ENCODE measurements around the gene CD300C.

Gene CD300C

DNA sequence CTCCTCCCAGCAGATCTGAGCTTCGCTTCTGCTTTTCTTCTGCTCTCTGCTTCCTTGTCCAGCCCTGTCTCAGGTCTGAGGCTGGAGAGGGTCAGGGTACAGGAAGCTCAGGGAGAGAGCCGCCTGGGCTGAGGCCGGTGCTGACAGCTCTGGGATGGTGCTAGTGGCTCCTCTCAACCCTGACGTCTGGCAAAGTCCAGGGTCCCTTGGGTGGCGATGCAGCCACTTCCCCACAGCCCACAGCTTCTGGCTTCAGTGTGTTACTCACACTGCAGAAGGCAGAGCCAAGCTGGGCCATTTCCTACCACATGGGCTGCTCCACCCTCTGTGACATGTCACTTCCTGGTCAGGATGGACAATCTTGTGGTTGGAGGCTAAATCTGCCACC is at the start of gene CD300C:
CD300C (minus strand) TSS at position 273 of the 388 bp plus-strand sequence. CDS start 333 bp downstream, outside the sequence.
- no peaks in the 10 kb centered on the region; the same call in 1 of the 2 replicates for H3K27me3 ChIP-seq (ENCODE audit: control insufficient read depth, insufficient read depth, low read length)
- no peak within 1 kb of the TSS for H3K4me3 ChIP-seq (ENCODE audit: low read depth, low read length)
- H3K9me3 ChIP-seq (ENCODE audit: control insufficient read depth, insufficient read depth, low read depth, low read length) = no peaks in the 10 kb centered on the region
- H3K9ac ChIP-seq (ENCODE audit: low read length) = no peak within 1 kb of the TSS
- H3K27ac ChIP-seq (ENCODE audit: low read depth, low read length) = no peak within 1 kb of the TSS
- H3K4me1 ChIP-seq (ENCODE audit: control insufficient read depth, insufficient read depth, low read length) = no peaks in the 10 kb centered on the region
- H3K36me3 ChIP-seq (ENCODE audit: control insufficient read depth, insufficient read depth, low read length) = no peaks in the 10 kb centered on the region

DNA sequence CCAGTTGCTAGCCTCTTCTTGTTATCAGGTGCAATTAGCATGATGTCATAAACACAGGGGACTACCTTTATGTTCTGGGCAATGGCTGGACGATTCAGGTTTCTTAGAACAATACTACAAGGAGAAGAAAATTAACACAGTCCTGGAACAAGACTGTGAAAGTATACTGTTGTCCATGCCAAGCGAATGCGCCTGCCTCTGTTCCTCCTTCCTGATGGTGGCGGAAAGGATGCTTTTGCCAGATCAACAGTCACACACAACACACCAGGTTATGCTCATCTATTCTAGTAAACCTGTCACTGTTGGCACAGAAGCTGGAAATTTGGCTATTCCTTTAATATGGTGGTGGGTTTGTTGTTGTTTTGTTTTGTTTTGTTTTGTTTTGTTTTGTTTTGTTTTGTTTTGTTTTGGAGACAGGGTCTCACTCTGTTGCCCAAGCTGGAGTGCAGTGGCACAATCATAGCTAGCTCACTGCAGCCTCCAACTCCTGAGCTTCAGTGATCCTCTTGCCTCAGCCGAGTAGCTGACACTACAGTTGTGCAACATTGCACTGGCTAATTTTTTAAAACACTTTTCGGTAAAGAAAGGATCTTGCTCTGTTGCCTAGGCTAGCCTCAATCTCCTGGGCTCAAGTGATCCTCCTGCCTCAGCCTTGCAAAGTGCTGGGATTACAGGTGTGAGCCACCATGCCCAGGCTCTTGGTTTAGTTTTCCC is 49.3 kb upstream of the CD300C start:
- Histone ChIP-seq H3K27me3 (ENCODE audit: control insufficient read depth, insufficient read depth, low read length) (peaks cover 28% of the 10 kb centered on the region), H3K36me3 (ENCODE audit: control insufficient read depth, insufficient read depth, low read length) (no peaks in the 10 kb centered on the region), H3K4me3 (ENCODE audit: low read depth, low read length) (no peak overlapping the region), H3K9me3 (ENCODE audit: control insufficient read depth, insufficient read depth, low read depth, low read length) (no peaks in the 10 kb centered on the region), H3K27ac (ENCODE audit: low read depth, low read length) (no peak overlapping the region), H3K4me1 (ENCODE audit: control insufficient read depth, insufficient read depth, low read length) (no peaks in the 10 kb centered on the region), H3K9ac (ENCODE audit: low read length) (no peak overlapping the region)

DNA sequence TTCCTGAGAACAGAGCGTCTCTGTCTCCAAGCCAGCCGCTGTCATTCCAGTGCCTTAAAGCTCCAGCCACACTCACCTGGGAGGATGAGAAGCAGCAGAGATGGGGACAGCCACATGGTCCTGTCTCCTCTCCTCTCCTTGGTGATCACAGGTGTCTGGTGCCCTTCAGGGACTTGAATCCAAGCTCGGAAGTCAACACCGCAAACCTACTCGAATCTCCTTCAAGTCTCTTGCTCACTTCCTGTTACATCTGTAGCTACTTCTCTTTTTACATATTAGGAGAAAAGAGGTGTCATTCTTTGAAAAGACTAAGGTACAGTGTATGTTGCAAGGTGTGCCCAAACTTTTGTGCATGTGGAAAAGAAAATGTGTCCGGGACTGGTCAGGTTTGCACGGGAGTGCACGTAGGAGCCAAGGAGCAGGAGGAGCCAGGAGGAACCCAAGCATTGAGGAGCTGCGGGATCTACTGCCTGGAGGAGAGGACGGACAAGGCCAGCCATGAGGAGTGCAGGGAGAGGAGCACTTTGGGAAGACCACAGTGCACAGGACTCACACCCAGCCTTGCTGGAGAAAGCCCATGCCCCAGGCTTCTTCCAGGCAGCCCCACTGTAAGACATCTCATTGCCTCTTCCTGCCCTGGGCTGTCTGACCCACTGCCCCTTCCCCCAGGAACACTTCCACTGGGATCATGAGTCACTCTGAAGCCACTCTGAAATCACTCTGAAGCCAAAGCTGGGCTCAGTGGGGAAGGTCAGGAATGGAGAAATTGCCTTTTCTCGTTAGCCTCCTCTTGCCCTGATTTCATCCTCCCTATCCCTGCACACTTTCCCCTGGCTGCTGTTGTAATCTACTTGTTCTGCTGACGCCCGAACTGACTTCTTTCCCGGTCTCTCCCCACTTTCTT is 46.4 kb upstream of the CD300C start, which contains the start of gene CD300LD:
CD300LD (minus strand) TSS at position 197 of the 904 bp plus-strand sequence; CDS start at position 116, 81 bp downstream.
- H3K4me1 ChIP-seq (ENCODE audit: control insufficient read depth, insufficient read depth, low read length) = no peaks in the 10 kb centered on the region
- H3K27ac ChIP-seq (ENCODE audit: low read depth, low read length) = no peak within 1 kb of the TSS
- no peaks in the 10 kb centered on the region for H3K36me3 ChIP-seq (ENCODE audit: control insufficient read depth, insufficient read depth, low read length)
- H3K4me3 ChIP-seq (ENCODE audit: low read depth, low read length) = no peak within 1 kb of the TSS
- no peak within 1 kb of the TSS for H3K9ac ChIP-seq (ENCODE audit: low read length)
- peaks cover 24% of the 10 kb centered on the region for H3K27me3 ChIP-seq (ENCODE audit: control insufficient read depth, insufficient read depth, low read length)
- no peaks in the 10 kb centered on the region for H3K9me3 ChIP-seq (ENCODE audit: control insufficient read depth, insufficient read depth, low read depth, low read length)

DNA sequence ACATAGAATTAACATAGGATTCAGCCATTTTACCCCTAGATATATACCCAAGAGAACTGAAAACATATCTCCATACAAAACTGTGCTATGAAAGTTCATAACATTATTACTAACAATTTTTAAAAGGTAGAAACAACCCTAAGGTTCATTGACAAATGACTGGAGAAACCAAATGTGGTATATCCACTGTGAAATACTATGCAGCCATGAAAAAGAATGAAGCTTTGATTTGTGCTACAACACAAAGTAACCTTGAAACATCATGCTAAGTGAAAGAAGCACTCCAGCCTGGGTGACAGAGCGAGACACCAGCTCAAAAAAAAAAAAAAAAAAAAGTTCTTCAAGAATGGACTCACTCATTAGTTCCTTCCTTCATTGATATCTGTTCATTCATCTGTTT is 45.6 kb upstream of the CD300C start:
- H3K36me3 ChIP-seq (ENCODE audit: control insufficient read depth, insufficient read depth, low read length) = no peaks in the 10 kb centered on the region
- H3K27me3 ChIP-seq (ENCODE audit: control insufficient read depth, insufficient read depth, low read length) = peaks cover 19% of the 10 kb centered on the region
- H3K9ac ChIP-seq (ENCODE audit: low read length) = no peak overlapping the region
- H3K27ac ChIP-seq (ENCODE audit: low read depth, low read length) = no peak overlapping the region
- no peak overlapping the region for H3K4me3 ChIP-seq (ENCODE audit: low read depth, low read length)
- H3K9me3 ChIP-seq (ENCODE audit: control insufficient read depth, insufficient read depth, low read depth, low read length) = no peaks in the 10 kb centered on the region
- no peaks in the 10 kb centered on the region for H3K4me1 ChIP-seq (ENCODE audit: control insufficient read depth, insufficient read depth, low read length)

DNA sequence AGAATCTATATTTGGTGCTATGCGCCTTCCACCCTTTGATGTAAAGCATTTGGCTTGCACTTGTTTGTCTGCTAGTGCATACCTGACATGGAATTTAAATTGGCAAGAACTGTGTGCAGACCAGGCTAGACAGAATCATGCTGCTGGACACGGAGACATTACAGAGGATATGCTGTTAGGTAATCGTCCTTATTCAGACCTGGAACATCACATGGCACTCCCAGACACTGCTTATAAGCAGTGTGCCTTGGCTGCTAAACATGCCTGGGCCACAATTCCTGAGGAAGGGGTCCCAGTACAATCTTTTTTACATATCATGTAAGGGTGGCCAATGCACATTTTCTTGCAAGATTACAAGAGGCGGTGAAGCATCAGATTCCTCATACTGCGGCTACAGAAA is 39.8 kb upstream of the CD300C start:
- Histone ChIP-seq H3K9ac (ENCODE audit: low read length) (no peak overlapping the region), H3K4me1 (ENCODE audit: control insufficient read depth, insufficient read depth, low read length) (no peaks in the 10 kb centered on the region), H3K27ac (ENCODE audit: low read depth, low read length) (no peak overlapping the region), H3K36me3 (ENCODE audit: control insufficient read depth, insufficient read depth, low read length) (no peaks in the 10 kb centered on the region), H3K9me3 (ENCODE audit: control insufficient read depth, insufficient read depth, low read depth, low read length) (0 out of 2 replicates have a peak, but pooled peaks cover 3% of the 10 kb centered on the region), H3K4me3 (ENCODE audit: low read depth, low read length) (no peak overlapping the region), H3K27me3 (ENCODE audit: control insufficient read depth, insufficient read depth, low read length) (peaks cover 2% of the 10 kb centered on the region; the same call in 1 of the 2 replicates)

DNA sequence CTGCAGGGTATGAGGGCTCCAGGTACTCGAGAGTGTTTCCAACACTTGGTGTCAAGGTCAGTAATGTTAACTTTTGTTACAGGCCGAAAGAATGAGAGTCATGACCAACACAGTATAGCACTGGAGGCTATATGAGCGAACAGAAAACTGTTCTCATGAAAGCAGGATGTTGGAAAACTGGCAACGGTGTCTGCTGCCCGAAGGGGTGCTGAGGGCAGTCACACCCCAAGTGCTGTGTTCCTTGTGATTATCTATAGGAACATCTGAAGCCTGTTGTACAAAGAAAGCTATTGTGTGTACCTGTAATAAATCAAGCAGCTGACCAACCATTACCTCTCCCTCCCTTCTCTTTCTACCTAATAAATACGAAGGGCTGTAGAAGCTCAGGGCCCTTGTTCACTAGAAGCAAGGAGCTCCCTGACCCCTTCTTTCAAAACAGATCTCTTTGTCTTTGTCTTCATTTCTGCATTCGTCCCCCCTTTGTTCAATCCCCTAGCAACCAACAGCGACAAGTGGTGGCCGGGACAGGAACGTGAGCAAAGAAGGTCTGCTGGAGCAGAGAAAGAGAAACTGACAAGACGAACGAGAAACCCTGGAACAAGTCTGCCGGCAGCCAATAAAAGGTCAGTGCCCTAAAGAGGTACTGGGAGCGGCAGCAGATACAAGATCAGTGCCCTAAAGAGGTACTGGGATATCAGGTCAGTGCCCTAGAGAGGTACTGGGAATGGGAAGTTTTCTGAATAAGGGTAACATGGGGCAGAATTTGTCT is 38.6 kb upstream of the CD300C start:
- Histone ChIP-seq H3K4me3 (ENCODE audit: low read depth, low read length) (no peak overlapping the region), H3K4me1 (ENCODE audit: control insufficient read depth, insufficient read depth, low read length) (no peaks in the 10 kb centered on the region), H3K36me3 (ENCODE audit: control insufficient read depth, insufficient read depth, low read length) (no peaks in the 10 kb centered on the region), H3K27me3 (ENCODE audit: control insufficient read depth, insufficient read depth, low read length) (peaks cover under 1% of the 10 kb centered on the region; the same call in 1 of the 2 replicates), H3K27ac (ENCODE audit: low read depth, low read length) (no peak overlapping the region), H3K9me3 (ENCODE audit: control insufficient read depth, insufficient read depth, low read depth, low read length) (0 out of 2 replicates have a peak, but pooled peaks cover 3% of the 10 kb centered on the region), H3K9ac (ENCODE audit: low read length) (no peak overlapping the region)

DNA sequence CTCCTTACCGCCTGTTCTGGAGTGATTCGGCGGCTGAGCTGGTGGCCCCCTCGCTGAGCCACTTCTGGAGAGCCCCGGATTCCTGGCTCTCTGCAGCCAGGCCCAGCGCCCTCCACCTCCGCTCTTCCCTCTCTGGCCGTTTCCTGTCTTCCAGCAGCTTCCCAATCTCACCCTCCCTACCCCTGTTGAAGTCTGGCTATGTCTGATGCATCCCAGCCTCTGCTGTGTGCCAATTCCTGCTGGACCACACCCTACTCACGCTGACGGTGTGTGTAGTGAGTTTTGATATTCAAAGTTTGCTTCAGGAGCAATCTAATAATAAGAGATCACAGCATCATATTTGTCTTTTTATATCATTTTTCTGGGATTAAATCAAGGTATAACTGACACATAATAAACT is 36.7 kb upstream of the CD300C start:
- no peaks in the 10 kb centered on the region for H3K36me3 ChIP-seq (ENCODE audit: control insufficient read depth, insufficient read depth, low read length)
- H3K4me1 ChIP-seq (ENCODE audit: control insufficient read depth, insufficient read depth, low read length) = no peaks in the 10 kb centered on the region
- no peaks in the 10 kb centered on the region; the same call in 1 of the 2 replicates for H3K27me3 ChIP-seq (ENCODE audit: control insufficient read depth, insufficient read depth, low read length)
- no peak overlapping the region for H3K9ac ChIP-seq (ENCODE audit: low read length)
- H3K27ac ChIP-seq (ENCODE audit: low read depth, low read length) = no peak overlapping the region
- H3K4me3 ChIP-seq (ENCODE audit: low read depth, low read length) = no peak overlapping the region
- H3K9me3 ChIP-seq (ENCODE audit: control insufficient read depth, insufficient read depth, low read depth, low read length) = 0 out of 2 replicates have a peak, but pooled peaks cover 3% of the 10 kb centered on the region

DNA sequence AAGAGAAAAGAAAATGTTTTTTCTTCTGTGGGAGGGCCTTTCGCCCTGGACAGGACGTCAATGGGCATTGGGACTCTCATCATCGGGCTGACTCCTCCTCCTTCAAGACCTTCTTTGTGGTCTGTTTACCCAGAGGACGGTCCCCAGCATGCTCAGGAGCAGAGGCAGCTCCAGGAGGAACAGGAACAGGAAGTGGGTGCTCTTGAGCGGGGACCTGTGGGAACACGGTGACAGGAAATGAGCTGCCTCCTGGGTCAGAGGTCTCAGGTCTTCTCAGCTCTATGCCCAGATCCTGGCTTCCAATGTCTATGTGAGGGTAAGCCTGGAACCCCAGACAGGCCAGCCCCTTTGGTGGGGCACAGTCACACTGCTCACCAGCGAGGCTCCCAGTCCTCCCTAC is 34.0 kb upstream of the CD300C start:
- Histone ChIP-seq H3K9ac (ENCODE audit: low read length) (no peak overlapping the region), H3K36me3 (ENCODE audit: control insufficient read depth, insufficient read depth, low read length) (no peaks in the 10 kb centered on the region), H3K4me1 (ENCODE audit: control insufficient read depth, insufficient read depth, low read length) (no peaks in the 10 kb centered on the region), H3K9me3 (ENCODE audit: control insufficient read depth, insufficient read depth, low read depth, low read length) (0 out of 2 replicates have a peak, but pooled peaks cover 3% of the 10 kb centered on the region), H3K27me3 (ENCODE audit: control insufficient read depth, insufficient read depth, low read length) (peaks cover under 1% of the 10 kb centered on the region; the same call in 1 of the 2 replicates), H3K4me3 (ENCODE audit: low read depth, low read length) (no peak overlapping the region), H3K27ac (ENCODE audit: low read depth, low read length) (no peak overlapping the region)

DNA sequence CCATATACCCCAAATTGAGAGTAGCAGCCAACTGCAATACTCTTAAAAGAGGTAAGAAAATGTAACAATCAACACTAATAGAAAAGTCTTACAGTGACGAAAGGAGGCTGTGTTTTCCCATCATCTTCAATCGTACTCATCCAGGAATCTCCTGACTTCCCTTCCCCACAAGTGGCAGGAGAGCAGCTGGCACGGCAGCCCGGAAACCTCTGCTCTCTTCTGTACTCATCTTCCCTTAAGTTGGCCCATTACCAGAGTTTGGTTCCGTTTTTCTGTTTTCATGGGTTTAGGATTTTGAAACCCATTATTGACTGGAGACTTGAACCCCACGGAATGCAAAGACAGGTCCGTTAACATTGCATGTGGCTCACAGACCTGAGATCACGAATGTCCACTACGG is 33.1 kb upstream of the CD300C start:
- H3K27me3 ChIP-seq (ENCODE audit: control insufficient read depth, insufficient read depth, low read length) = peaks cover 9% of the 10 kb centered on the region; the same call in 1 of the 2 replicates

DNA sequence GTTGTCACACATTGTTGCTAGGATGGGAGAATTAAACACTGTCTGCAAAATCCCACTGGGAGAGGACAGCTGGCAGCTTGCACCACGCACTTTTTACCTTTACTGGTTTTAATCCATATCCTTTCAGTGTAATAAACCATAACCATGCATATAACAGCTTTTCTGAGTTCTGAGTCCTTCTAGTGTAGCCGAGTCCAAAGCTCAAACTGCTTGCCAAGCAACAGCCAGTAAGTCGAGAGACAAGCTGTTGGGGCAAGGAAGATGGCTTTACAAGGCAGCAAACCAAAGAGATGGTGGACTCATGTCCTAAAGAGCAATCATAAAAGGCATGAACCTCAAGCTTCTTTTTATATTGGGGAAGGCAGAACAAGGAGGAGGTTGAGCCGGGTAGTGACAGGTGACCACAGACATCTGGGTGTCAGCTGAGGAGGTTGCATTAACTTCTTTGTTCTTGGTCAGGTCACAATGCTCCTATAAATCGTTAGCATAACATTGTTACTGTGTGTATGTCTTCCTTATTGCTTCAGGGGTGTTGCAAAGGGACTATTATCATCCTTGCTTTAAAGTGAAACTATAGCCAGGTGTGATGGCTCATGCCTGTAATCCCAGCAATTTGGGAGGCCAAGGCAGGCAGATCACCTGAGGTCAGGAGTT is 28.7 kb upstream of the CD300C start:
- Histone ChIP-seq H3K9ac (ENCODE audit: low read length) (no peak overlapping the region), H3K4me1 (ENCODE audit: control insufficient read depth, insufficient read depth, low read length) (no peaks in the 10 kb centered on the region), H3K27ac (ENCODE audit: low read depth, low read length) (no peak overlapping the region), H3K27me3 (ENCODE audit: control insufficient read depth, insufficient read depth, low read length) (peaks cover 12% of the 10 kb centered on the region; the same call in 1 of the 2 replicates), H3K9me3 (ENCODE audit: control insufficient read depth, insufficient read depth, low read depth, low read length) (no peaks in the 10 kb centered on the region), H3K4me3 (ENCODE audit: low read depth, low read length) (no peak overlapping the region), H3K36me3 (ENCODE audit: control insufficient read depth, insufficient read depth, low read length) (no peaks in the 10 kb centered on the region)

More for the DNA sequence above, 33.1 kb upstream of the CD300C start:
- Histone ChIP-seq H3K36me3 (ENCODE audit: control insufficient read depth, insufficient read depth, low read length) (no peaks in the 10 kb centered on the region), H3K9me3 (ENCODE audit: control insufficient read depth, insufficient read depth, low read depth, low read length) (no peaks in the 10 kb centered on the region), H3K4me3 (ENCODE audit: low read depth, low read length) (no peak overlapping the region), H3K27ac (ENCODE audit: low read depth, low read length) (no peak overlapping the region), H3K4me1 (ENCODE audit: control insufficient read depth, insufficient read depth, low read length) (no peaks in the 10 kb centered on the region), H3K9ac (ENCODE audit: low read length) (no peak overlapping the region)
